Activated CD8-positive, alpha-beta T cell treated with anti-CD3 and anti-CD28 coated beads for 36 hours (primary cell): ENCODE data around the gene PSMG2. TPM values are rescaled to one million over a fixed set of nuclear protein-coding genes. Genes with fewer than 3 reads are reported as not detected.
A peak's percentile ranks its signal among the peaks of the same experiment; 100 is the strongest.
"Not testable (repeated sequence)": the region's sequence is repeated elsewhere in the genome, so short reads cannot be mapped to it uniquely, and the experiment has no call there.

Source experiments
- ATAC-seq: fragments of 200-7000 bp; cut with Tn5 transposase; one replicate; pipeline ENCODE4 v1.10.0; 2021; ENCODE audit warnings: mild to moderate bottlenecking, moderate library complexity
- CTCF ChIA-PET: fragments of 350-600 bp; sonication (Branson Sonifier 250); formaldehyde crosslinking; loops from one replicate; lab custom pipeline; 2021; ENCODE audit warnings: antibody characterized with exemption; lab: Charles Lee
- POLR2A ChIA-PET: fragments of 350-600 bp; sonication (Branson Sonifier 250); formaldehyde crosslinking; loops from one replicate; lab custom pipeline; 2021; ENCODE audit warnings: antibody characterized with exemption; lab: Charles Lee
- DNase-seq: peaks from one replicate; pipeline ENCODE4 v3.0.0-alpha.2; 2020
- H3K27ac Mint-ChIP-seq: one replicate; pipeline ENCODE4 v1.8.0; 2021; ENCODE audit warnings: mild to moderate bottlenecking, mixed read lengths
- H3K27me3 Mint-ChIP-seq: one replicate; pipeline ENCODE4 v1.8.0; 2021; ENCODE audit warnings: mixed read lengths
- H3K36me3 Mint-ChIP-seq: one replicate; pipeline ENCODE4 v1.8.0; 2021; ENCODE audit warnings: low read depth, mixed read lengths
- H3K4me1 Mint-ChIP-seq: one replicate; pipeline ENCODE4 v1.8.0; 2021; ENCODE audit warnings: low read depth, mixed read lengths
- H3K4me3 Mint-ChIP-seq: one replicate; pipeline ENCODE4 v1.8.0; 2021; ENCODE audit warnings: mild to moderate bottlenecking, moderate library complexity, mixed read lengths
- H3K9me3 Mint-ChIP-seq: one replicate; pipeline ENCODE4 v1.8.0; 2021; ENCODE audit warnings: mixed read lengths
- CTCF ChIP-seq: fragments of 200-600 bp; IDR thresholded peaks from one replicate; pipeline ENCODE4 v1.8.0; 2022; ENCODE audit warnings: antibody characterized with exemption, mild to moderate bottlenecking
- intact Hi-C: fragments of 100-400 bp; cut with micrococcal nuclease; formaldehyde crosslinking; loops from one replicate; pipeline ENCODE4 v1.10.0; 2022
- total RNA-seq, 2 experiments: library from RNA; stranded (reverse); gene quantifications; one replicate each; pipeline ENCODE4 v1.2.3, GENCODE V29; 2021

The PSMG2 gene
- total RNA-seq, 2 experiments from 2014 or later: 105 to 113 TPM

- H3K27me3 Mint-ChIP-seq: no peaks in the 10 kb centered on the region
- DNase-seq: no peak
- peaks cover 18% of the 10 kb centered on the region for H3K4me1 Mint-ChIP-seq
- H3K9me3 Mint-ChIP-seq: no peaks in the 10 kb centered on the region
- no peak overlapping the region for H3K4me3 Mint-ChIP-seq
- no peak for TF ChIP-seq CTCF
- no peak for ATAC-seq
- intact Hi-C loops: no loop called here
- H3K36me3 Mint-ChIP-seq: no peaks in the 10 kb centered on the region
- no peak overlapping the region for H3K27ac Mint-ChIP-seq
- POLR2A ChIA-PET: no interaction called here
- CTCF ChIA-PET: no interaction called here
Measured at GRCh38 chr18:12754511-12754910, 51.7 kb downstream of the PSMG2 start.

- H3K27me3 Mint-ChIP-seq, H3K4me1 Mint-ChIP-seq, H3K4me3 Mint-ChIP-seq, H3K36me3 Mint-ChIP-seq, CTCF ChIA-PET, H3K27ac Mint-ChIP-seq, POLR2A ChIA-PET, ATAC-seq, intact Hi-C loops, DNase-seq, H3K9me3 Mint-ChIP-seq: not testable (repeated sequence)
Measured at GRCh38 chr18:12755606-12756005, 52.8 kb downstream of the PSMG2 start.

GRCh38 chr18:12756619-12757239 lies 53.9 kb downstream of the PSMG2 start:
- DNase-seq, H3K4me1 Mint-ChIP-seq, H3K36me3 Mint-ChIP-seq, H3K27me3 Mint-ChIP-seq, POLR2A ChIA-PET, ATAC-seq, H3K9me3 Mint-ChIP-seq, intact Hi-C loops, H3K27ac Mint-ChIP-seq, H3K4me3 Mint-ChIP-seq, CTCF ChIA-PET: not testable (repeated sequence)

- H3K36me3 Mint-ChIP-seq, H3K4me1 Mint-ChIP-seq, H3K27ac Mint-ChIP-seq, H3K27me3 Mint-ChIP-seq, H3K4me3 Mint-ChIP-seq, intact Hi-C loops, DNase-seq, POLR2A ChIA-PET, ATAC-seq, H3K9me3 Mint-ChIP-seq: not testable (repeated sequence)
- CTCF ChIA-PET: interaction anchor here (0.8 to 1.2 kb wide), 2 partner anchors 175 to 176 kb away, joined by 3 to 5 read pairs; no protein-coding TSS in a partner anchor
Measured at GRCh38 chr18:12758566-12758965, 55.7 kb downstream of the PSMG2 start.

- CTCF ChIA-PET: no interaction called here
- Mint-ChIP-seq H3K36me3 (no peaks in the 10 kb centered on the region), H3K4me3 (no peak overlapping the region), H3K27ac (no peak overlapping the region), H3K27me3 (no peaks in the 10 kb centered on the region), H3K9me3 (no peaks in the 10 kb centered on the region), H3K4me1 (no peaks in the 10 kb centered on the region)
- TF ChIP-seq CTCF: no peak
- POLR2A ChIA-PET: no interaction called here
- DNase-seq (no peak), ATAC-seq (peak; percentile 53)
- intact Hi-C loops: no loop called here
Measured at GRCh38 chr18:12765126-12765525, 62.3 kb downstream of the PSMG2 start.

- Mint-ChIP-seq H3K9me3 (no peaks in the 10 kb centered on the region), H3K4me3 (no peak overlapping the region), H3K27ac (no peak overlapping the region), H3K4me1 (no peaks in the 10 kb centered on the region), H3K27me3 (no peaks in the 10 kb centered on the region), H3K36me3 (no peaks in the 10 kb centered on the region)
- intact Hi-C loops: no loop called here
- ChIA-PET POLR2A (interaction anchor here (1.0 kb wide), 1 partner anchor 10 kb away, joined by 4 read pairs; no protein-coding TSS in a partner anchor), CTCF (no interaction called here)
- ATAC-seq: no peak
- no peak for TF ChIP-seq CTCF
- no peak for DNase-seq
Measured at GRCh38 chr18:12765586-12765985, 62.7 kb downstream of the PSMG2 start.
